SKM-1 treated with dmso at 0.1 percent for 144 hours (cell line): ENCODE results near the gene CDSN.
"Not testable (repeated sequence)": the region's sequence is repeated elsewhere in the genome, so short reads cannot be mapped to it uniquely, and the experiment has no call there.

ENCODE experiments used
- DNase-seq: peaks from one replicate; lab custom pipeline; 2025; ENCODE audit not compliant: unreplicated experiment; lab: John Stamatoyannopoulos, UW

CDSN gene

DNA sequence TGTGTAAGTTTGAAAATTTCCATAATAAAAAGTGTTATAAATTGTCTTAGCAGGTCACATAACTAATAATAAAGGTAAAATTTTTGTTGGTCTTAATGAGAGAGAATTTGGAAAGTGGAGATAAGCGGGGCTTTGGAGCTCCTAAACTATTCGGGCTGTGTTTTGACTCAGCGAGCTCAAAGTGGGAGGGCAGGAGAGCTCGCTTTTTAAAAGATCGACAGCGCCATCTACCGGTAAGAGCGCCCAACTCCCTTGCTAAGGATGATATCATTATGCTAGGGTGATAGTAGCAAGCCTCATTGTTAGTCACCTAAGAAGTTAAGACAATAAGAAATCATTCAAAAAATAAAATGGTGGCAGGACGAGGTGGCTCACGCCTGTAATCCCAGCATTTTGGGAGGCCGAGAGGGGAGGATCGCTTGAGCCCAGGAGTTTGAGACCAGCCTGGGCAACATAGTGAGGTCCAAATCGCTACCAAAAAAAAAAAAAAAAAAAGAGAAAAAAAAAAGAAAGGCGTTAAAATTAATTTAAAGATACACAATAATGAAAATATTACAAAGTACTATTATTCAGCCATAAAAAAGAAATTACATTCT is 32.7 kb downstream of the CDSN start:
- peak; percentile 76 for DNase-seq

DNA sequence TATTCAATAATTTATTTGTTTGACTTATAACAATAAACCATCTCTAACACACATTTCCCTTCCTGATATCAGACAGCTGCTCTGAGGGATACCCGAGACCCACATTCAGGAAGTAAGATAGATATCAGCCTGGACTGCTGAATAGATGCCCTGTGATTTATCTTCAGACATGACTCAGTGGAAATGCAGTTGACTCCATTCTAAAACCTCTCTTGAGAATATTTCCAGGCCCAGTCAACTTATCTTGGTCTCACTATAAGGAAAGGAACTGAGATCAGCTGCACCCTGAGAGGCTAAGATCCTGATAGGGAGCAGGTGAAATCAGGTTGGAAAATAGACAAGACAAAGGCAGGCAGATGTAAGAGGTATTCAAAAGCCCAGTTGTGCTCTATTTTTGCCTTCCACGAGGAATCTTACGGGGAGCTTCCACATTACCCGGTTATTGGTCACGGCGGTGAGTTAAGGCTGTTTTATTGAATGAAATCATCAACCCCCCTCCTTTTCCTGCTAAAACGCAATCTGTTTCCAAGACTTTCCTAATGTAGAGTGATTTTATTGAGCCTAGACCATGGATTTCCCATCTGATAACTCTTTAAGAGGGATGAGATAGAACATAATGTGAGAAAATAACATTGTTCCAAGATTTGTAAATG is 33.3 kb downstream of the CDSN start:
- DNase-seq, result no peak

DNA sequence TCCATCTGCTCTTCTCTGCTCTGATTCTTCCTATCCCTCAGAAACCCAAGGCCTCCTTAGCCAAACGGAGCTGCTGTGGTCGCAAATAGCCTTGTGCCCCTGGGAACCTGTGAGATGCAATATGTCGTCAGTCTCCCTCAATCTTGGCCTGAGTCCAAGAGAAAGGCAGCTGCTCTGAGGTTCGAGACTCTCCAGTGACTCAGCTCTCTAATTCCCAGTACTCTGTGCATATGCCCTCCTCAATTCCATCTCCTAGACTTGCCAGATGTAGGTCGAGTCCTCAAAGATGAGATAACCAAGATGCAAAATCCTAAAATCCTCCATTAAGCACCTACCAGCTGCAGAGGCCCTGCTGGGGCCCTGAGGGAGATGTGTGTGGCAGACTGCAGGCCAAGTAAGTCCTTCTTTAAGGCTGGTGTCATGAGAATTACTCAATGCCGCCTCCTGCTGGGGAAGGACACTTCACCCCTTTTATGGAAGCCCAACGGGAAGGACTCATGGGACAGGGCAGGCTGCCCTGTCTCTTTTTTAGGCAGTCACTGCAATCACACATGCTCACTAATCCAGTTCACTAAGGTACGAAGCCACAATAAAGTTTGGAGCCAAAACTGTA is 36.4 kb downstream of the CDSN start:
- DNase-seq, result peak; percentile 47

DNA sequence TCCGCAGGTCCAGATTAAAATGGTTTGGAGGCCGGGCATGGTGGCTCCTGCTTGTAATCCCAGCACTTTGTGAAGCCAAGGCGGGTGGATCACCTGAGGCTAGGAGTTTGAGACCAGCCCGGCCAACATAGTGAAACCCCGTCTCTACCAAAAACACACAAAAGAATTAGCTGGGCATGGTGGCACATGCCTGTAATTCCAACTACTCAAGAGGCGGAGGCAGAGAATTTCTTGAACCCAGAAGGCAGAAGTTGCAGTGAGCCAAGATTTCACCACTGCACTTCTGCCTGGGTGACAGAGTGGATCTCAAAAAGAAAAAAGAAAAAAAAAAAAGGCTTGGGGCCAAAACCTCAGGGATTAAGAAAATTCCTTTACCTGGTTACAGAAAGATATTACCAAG is 38.4 kb downstream of the CDSN start:
- no peak for DNase-seq

- peak; percentile 30 for DNase-seq
Measured at GRCh38 chr6:31079656-31080261, 40.5 kb downstream of the CDSN start.

GRCh38 chr6:31076611-31077010 is 43.6 kb downstream of the CDSN start:
- DNase-seq, result no peak

- no peak for DNase-seq
Measured at GRCh38 chr6:31075528-31075927, 44.7 kb downstream of the CDSN start.

DNA sequence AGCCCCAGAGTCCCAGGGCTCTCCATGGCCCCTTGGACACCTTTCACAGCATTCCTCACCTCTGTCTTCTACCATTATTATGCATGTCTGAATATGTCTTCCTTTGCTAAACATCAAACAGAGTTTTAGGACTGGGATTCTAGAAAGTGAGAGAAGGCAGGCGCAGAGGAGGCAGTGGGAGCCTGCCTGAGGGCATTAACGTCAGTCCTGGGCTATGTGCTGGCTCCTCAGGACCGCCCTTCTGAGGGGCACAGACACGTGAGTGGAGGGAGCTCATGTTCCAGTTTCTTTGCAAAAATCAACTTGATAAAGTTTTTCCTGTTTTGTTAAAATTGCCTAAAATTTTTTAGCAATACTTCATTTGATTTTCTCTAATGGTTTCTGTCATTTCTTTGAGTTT is 45.8 kb downstream of the CDSN start:
- no peak for DNase-seq

DNA sequence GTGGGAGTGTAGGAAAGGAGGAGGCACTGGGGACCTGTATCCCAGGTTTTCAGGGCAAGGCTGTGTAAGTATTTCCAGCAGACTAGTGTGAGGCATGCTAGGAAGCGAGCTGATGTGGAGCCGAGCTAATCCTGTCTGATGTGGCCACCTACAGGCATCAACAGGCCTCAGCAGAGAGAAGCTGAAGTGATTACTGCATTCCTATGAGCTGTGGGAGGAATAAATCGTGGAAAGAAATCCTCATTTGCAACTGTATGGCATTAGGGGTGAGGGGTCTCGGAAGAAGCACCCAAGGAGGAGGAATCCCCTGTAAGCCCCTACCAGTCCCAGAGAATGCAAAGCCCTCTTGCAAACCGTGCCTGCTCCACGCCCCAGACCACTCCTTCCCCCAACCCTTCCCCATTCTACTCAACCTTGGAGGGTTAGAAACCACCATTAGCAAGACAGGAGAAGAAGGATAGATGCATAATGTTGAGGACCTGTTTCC is 49.5 kb downstream of the CDSN start:
- no peak for DNase-seq

DNA sequence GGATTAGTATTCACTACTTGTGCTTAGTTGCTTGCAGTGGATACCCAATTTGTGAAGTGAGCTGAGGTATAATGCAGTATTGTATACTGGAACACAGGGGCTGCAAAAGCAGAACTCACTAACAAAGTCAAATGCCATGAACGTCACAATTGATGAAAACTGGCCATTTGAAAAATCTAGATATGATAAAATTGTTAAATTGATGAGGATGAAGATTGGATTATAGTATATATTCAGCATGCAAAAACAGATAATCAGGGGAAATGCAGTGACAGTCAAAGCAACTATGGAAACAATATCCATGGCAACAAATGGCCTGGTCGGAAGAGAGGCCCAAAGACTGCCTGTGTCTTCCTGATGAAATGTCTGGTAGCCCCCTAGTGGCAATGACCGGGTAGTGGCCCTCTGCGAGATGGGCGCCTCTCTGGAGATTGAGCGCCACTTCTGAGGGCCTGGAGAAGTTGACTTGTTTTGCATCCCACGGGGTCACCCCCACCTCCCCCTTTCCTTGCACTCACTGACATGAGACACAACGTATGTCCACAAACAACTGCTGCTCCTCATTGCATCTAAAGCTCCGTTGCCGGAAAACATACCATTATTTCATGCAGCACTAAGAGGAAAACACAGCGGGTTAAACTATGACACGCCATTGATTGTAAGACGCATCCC is 51.4 kb downstream of the CDSN start:
- peak; percentile 54 for DNase-seq

GRCh38 chr6:31067891-31068668 is 52.2 kb downstream of the CDSN start:
- not testable (repeated sequence) for DNase-seq

DNA sequence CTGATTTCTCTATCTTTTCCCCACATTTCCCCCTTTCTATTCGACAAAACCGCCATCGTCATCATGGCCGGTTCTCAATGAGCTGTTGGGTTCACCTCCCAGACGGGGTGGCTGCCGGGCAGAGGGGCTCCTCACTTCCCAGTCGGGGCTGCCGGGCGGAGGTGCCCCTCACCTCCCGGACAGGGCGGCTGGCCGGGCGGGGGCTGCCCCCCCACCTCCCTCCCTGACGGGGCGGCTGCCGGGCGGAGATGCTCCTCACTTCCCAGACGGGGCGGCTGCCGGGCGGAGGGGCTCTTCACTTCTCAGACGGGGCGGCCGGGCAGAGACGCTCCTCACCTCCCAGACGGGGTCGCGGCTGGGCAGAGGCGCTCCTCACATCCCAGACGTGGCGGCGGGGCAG is 53.2 kb downstream of the CDSN start:
- DNase-seq, result not testable (repeated sequence)

GRCh38 chr6:31065556-31065955 is 54.7 kb downstream of the CDSN start:
- no peak for DNase-seq
